Measurements from ENCODE around the gene ZNF787.
"Not testable (repeated sequence)": the region's sequence is repeated elsewhere in the genome, so short reads cannot be mapped to it uniquely, and the experiment has no call there.

ZNF787 gene

GRCh38 chr19:56119582-56119978, 1.5 kb downstream of the ZNF787 start:
- DNase-seq = no peak

- DNase-seq = no peak
Measured at GRCh38 chr19:56118666-56119581, 2.2 kb downstream of the ZNF787 start.

GRCh38 chr19:56117889-56118288, 3.2 kb downstream of the ZNF787 start:
- DNase-seq = no peak

- DNase-seq = no peak
Measured at GRCh38 chr19:56117376-56117884, 3.7 kb downstream of the ZNF787 start.

- DNase-seq = no peak
Measured at GRCh38 chr19:56116606-56117005, 4.5 kb downstream of the ZNF787 start.

- DNase-seq = no peak
Measured at GRCh38 chr19:56115490-56115889, 5.6 kb downstream of the ZNF787 start.

GRCh38 chr19:56114778-56115110, 6.4 kb downstream of the ZNF787 start:
- no peak for DNase-seq

- DNase-seq = no peak
Measured at GRCh38 chr19:56114051-56114777, 6.9 kb downstream of the ZNF787 start.

GRCh38 chr19:56113074-56113632, 7.9 kb downstream of the ZNF787 start:
- DNase-seq = no peak

- DNase-seq = no peak
Measured at GRCh38 chr19:56112313-56112709, 8.8 kb downstream of the ZNF787 start.

- no peak for DNase-seq
Measured at GRCh38 chr19:56111601-56112312, 9.3 kb downstream of the ZNF787 start.

GRCh38 chr19:56110515-56111448, 10.3 kb downstream of the ZNF787 start:
- no peak for DNase-seq

GRCh38 chr19:56109226-56109625, 11.9 kb downstream of the ZNF787 start:
- no peak for DNase-seq

GRCh38 chr19:56108447-56109195, 12.5 kb downstream of the ZNF787 start:
- DNase-seq = no peak

GRCh38 chr19:56107626-56108351, 13.3 kb downstream of the ZNF787 start:
- no peak for DNase-seq

- DNase-seq = no peak
Measured at GRCh38 chr19:56106993-56107392, 14.1 kb downstream of the ZNF787 start.

- no peak for DNase-seq
Measured at GRCh38 chr19:56106397-56106849, 14.7 kb downstream of the ZNF787 start.

- not testable (repeated sequence) for DNase-seq
Measured at GRCh38 chr19:56105831-56106396, 15.2 kb downstream of the ZNF787 start.

- DNase-seq = peak; percentile 80
Measured at GRCh38 chr19:56105090-56105701, 15.9 kb downstream of the ZNF787 start.

Measured in activated effector memory CD4-positive, alpha-beta T cell treated with anti-CD3 and anti-CD28 coated beads, Interleukin-2, amount 50 U/mL, for 16 hours (primary cell).